ENCODE data around the gene SAA1. TPM values are rescaled to one million over a fixed set of nuclear protein-coding genes. Genes with fewer than 3 reads are reported as not detected.
"Not testable (repeated sequence)": the region's sequence is repeated elsewhere in the genome, so short reads cannot be mapped to it uniquely, and the experiment has no call there.

SAA1 gene
- total RNA-seq, 2 donors from 2014 or later = 64.1 TPM; not detected in 1

GRCh38 chr11:18253233-18253632 lies 12.8 kb upstream of the SAA1 start:
- intact Hi-C loops (cut with DNase I) = no loop called here
- 79% methylated on average over 3 of the region's 3 CpGs for WGBS
- Histone ChIP-seq H3K27me3 (replicated peaks; ENCODE audit: insufficient read depth) (no peaks in the 10 kb centered on the region), H3K9me3 (no peaks in the 10 kb centered on the region), H3K27ac (no peak overlapping the region), H3K4me1 (replicated peaks) (no peaks in the 10 kb centered on the region), H3K36me3 (no peaks in the 10 kb centered on the region), H3K4me3 (no peak overlapping the region)
- TF ChIP-seq POLR2AphosphoS5 (IDR thresholded peaks at IDR 0.05) = no peak
- no peak for TF ChIP-seq POLR2A (IDR thresholded peaks at IDR 0.05)
- TF ChIP-seq CTCF (IDR thresholded peaks at IDR 0.05) = no peak
- DNase-seq (ENCODE audit: low spot score) = no peak

- H3K4me3 ChIP-seq = no peak overlapping the region
- no peak overlapping the region for H3K27ac ChIP-seq
- DNase-seq (ENCODE audit: low spot score) = no peak
- H3K4me1 ChIP-seq (replicated peaks) = no peaks in the 10 kb centered on the region
- no peaks in the 10 kb centered on the region for H3K36me3 ChIP-seq
- WGBS = 78% methylated on average over 11 of the region's 11 CpGs
- TF ChIP-seq CTCF (IDR thresholded peaks at IDR 0.05) (no peak), POLR2AphosphoS5 (IDR thresholded peaks at IDR 0.05) (no peak), POLR2A (IDR thresholded peaks at IDR 0.05) (no peak)
- intact Hi-C loops (cut with DNase I) = no loop called here
- no peaks in the 10 kb centered on the region for H3K9me3 ChIP-seq
- no peaks in the 10 kb centered on the region for H3K27me3 ChIP-seq (replicated peaks; ENCODE audit: insufficient read depth)
Observed at GRCh38 chr11:18253778-18254338, 12.2 kb upstream of the SAA1 start.

GRCh38 chr11:18254781-18255361 lies 11.2 kb upstream of the SAA1 start:
- DNase-seq (ENCODE audit: low spot score) = no peak
- no peaks in the 10 kb centered on the region for H3K36me3 ChIP-seq
- no peaks in the 10 kb centered on the region for H3K9me3 ChIP-seq
- H3K27me3 ChIP-seq (replicated peaks; ENCODE audit: insufficient read depth) = no peaks in the 10 kb centered on the region
- 68% methylated on average over 2 of the region's 2 CpGs for WGBS
- H3K4me1 ChIP-seq (replicated peaks) = no peaks in the 10 kb centered on the region
- TF ChIP-seq POLR2AphosphoS5 (IDR thresholded peaks at IDR 0.05) (no peak), POLR2A (IDR thresholded peaks at IDR 0.05) (no peak), CTCF (IDR thresholded peaks at IDR 0.05) (no peak)
- intact Hi-C loops (cut with DNase I) = no loop called here
- H3K4me3 ChIP-seq = no peak overlapping the region
- H3K27ac ChIP-seq = no peak overlapping the region

- Histone ChIP-seq H3K36me3 (no peaks in the 10 kb centered on the region), H3K27ac (no peak overlapping the region), H3K4me3 (no peak overlapping the region), H3K27me3 (replicated peaks; ENCODE audit: insufficient read depth) (no peaks in the 10 kb centered on the region), H3K9me3 (no peaks in the 10 kb centered on the region), H3K4me1 (replicated peaks) (no peaks in the 10 kb centered on the region)
- no peak for DNase-seq (ENCODE audit: low spot score)
- TF ChIP-seq CTCF (IDR thresholded peaks at IDR 0.05) (no peak), POLR2A (IDR thresholded peaks at IDR 0.05) (no peak), POLR2AphosphoS5 (IDR thresholded peaks at IDR 0.05) (no peak)
- intact Hi-C loops (cut with DNase I) = no loop called here
Observed at GRCh38 chr11:18259259-18259658, 6.8 kb upstream of the SAA1 start.

- Histone ChIP-seq H3K4me1 (replicated peaks) (no peaks in the 10 kb centered on the region), H3K27ac (no peak overlapping the region), H3K27me3 (replicated peaks; ENCODE audit: insufficient read depth) (no peaks in the 10 kb centered on the region), H3K9me3 (no peaks in the 10 kb centered on the region), H3K36me3 (no peaks in the 10 kb centered on the region), H3K4me3 (no peak overlapping the region)
- TF ChIP-seq CTCF (IDR thresholded peaks at IDR 0.05) (no peak), POLR2AphosphoS5 (IDR thresholded peaks at IDR 0.05) (no peak), POLR2A (IDR thresholded peaks at IDR 0.05) (no peak)
- 90% methylated on average over 14 of the region's 14 CpGs for WGBS
- intact Hi-C loops (cut with DNase I) = no loop called here
- no peak for DNase-seq (ENCODE audit: low spot score)
Observed at GRCh38 chr11:18261721-18262120, 4.3 kb upstream of the SAA1 start.

- H3K27me3 ChIP-seq (replicated peaks; ENCODE audit: insufficient read depth); H3K4me3 ChIP-seq; H3K27ac ChIP-seq; H3K4me1 ChIP-seq (replicated peaks); H3K9me3 ChIP-seq; H3K36me3 ChIP-seq; intact Hi-C loops (cut with DNase I); DNase-seq (ENCODE audit: low spot score): not testable (repeated sequence)
- 53% methylated on average over 8 of the region's 8 CpGs for WGBS
Observed at GRCh38 chr11:18262681-18263350, 3.2 kb upstream of the SAA1 start.

All from prostate gland (tissue), 2 donors.